NOMO-1 treated with DMSO at 0.1 percent for 48 hours (cell line): ENCODE measurements around the gene TMEM134.
"Not testable (repeated sequence)": the region's sequence is repeated elsewhere in the genome, so short reads cannot be mapped to it uniquely, and the experiment has no call there.

Experiments
- DNase-seq: peaks from one replicate; lab custom pipeline; 2025; ENCODE audit not compliant: unreplicated experiment; lab: John Stamatoyannopoulos, UW

TMEM134 gene

DNA sequence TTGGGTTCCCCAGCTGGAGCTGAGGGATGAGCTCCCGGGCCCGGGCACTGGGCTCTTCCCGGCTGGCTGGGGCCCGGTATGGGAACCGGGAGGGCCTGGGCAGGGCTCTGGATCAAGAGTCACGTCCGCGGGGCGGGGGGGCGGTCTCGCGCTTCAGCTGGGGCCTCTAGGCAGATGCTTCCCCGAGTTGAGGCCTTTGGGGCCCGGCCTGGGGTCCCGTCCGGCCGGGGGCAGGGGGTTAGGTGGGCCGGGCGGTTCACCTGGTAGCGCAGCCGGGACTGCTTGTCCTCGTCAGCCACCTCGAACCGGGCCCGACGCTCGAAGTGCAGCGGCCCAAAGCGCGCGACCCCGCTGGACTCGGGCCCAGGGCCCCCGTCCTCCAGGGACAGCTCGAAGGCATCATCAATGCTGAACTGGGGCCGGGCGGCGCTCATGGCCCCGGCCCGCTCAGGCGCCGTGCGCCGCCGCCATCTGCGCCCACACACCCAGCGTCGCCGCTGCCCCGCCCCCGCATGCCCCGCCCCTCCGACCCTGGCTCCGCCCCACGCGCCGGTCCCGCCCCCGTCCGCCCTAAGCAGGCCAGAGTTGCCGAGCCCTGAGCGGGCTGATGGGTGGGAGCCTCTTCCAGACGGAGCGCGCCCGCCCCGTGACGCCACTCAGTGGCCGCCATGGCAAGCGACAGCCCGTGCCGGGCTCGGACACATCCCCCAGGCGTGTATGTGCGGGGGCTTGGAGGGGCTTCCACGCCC lies at the start of gene TMEM134:
Gene TMEM134, minus strand, starts transcription at position 493 of the 749 bp plus-strand sequence. Its CDS starts 59 bp downstream, at position 434.
- peak; percentile 87 for DNase-seq

DNA sequence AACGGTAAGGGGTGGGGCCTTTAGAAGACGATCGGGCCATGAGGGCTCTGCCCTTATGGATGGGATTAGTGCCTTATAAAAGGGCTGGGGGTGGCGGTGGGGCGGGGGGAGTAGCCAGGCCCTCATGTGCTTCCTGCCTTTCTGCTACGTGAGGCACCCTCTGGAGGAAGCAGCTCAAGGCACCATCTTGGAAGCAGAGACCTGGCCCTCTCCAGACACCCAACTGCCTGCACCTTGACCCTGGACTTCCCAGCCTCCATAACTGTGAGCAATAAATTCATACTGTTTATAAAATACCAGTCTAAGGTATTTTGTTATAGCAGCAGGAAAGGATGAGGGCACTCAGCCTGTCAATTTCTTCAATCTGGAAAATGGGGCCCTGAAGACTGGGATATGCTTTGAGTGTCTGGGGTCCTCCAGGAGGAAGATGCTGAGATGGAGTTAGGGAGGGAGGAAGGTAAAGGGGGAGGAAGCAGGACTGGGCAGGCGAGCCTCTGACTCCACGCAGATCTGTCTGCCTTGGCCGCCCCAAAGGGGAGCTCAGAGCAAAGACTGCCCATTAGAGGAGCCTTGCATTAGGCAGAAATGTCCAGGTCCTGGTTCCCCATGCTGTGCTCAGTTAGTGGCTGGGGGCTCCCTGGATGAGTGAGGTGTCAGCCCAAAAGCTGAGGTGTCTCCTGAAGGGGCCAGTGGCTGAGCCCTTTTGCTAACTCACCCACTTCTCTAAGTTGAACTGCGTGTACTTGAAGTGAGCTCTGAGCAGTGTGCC lies 48.9 kb upstream of the TMEM134 start:
- no peak for DNase-seq

- no peak for DNase-seq
Measured at GRCh38 chr11:67516806-67517205, 47.8 kb upstream of the TMEM134 start.

GRCh38 chr11:67514116-67514515 lies 45.1 kb upstream of the TMEM134 start:
- no peak for DNase-seq

- not testable (repeated sequence) for DNase-seq
Measured at GRCh38 chr11:67511558-67511957, 42.5 kb upstream of the TMEM134 start.

DNA sequence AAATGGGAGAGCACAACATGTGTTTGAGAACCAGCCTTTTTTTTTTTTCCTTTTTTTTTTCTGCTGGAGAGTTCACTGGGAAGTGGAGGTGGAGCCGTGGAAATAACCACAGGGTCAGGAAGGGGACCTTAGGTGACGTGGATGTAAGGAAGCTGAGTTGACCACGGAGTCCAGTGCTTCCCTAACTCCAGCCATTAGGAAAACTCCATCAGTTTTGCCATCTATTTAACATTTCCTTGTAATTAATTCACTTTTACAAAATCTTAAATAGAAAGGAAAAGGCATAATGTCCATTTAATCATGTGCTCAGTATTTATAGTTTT lies 40.9 kb upstream of the TMEM134 start:
- no peak for DNase-seq

DNA sequence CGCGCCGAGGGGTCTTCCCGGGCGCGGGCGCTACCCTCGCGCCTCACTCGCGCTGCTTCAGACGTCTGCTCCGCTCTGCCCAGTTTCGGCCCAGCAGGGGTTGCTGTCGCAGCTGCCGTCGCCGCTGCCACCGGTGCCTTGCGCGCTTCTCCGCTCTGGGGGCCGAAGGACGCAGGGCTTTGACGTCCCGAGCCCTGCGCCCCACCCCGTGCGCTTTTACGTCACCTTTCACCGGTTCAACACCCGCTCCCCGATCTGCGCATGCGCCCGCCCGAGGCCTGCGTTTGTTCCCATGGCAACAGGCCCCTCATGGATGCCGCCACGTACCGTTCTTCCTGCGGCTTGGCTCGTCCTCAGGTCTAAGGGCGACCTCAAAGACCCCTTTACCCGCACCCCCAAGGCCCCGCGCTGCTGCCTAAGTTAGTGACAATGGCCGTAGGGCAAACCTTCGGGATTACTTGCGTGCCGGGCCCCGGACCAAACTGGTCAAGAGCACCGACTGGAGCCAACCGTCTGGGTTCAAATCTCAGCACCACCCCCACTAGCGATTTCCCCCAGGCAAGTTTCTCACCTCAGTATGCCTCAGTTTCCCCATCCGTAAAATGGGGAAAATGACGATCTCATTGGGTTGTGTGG lies 39.6 kb upstream of the TMEM134 start:
- peak; percentile 92 for DNase-seq

DNA sequence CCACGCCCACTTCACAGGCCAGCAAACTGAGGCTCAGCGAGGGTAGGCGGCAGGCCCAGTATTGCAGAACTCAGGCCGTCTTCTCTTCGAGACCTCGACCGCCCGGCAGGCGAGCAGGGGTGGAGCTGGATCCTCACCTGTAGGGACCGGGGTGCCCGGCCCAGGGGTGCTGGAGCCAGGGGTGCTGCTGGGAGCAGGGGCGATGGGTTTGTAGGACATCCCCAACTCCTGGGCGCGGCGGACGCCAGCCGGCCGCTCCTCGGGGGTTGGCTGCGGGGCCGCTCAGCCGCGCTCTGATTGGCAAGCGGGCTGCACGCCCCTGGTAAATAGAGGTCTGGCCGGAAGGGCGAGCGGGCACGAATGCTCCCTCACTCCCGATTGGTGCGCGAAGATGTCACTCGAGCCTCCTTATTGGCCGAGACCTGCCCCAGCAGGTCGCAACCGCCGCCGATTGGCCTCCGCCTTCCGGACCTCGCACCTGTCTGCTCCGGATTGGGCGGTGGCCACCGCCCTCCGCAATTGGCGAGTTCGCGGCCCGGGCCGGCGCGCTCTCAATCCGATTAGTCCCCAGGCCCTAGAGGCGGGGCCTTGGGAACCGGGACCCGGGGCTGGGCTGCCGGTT lies 38.9 kb upstream of the TMEM134 start, which contains the start of gene CDK2AP2:
Gene CDK2AP2, minus strand, starts transcription at position 299 of the 622 bp plus-strand sequence. Its CDS starts 80 bp downstream, at position 219.
- peak; percentile 98 for DNase-seq

DNA sequence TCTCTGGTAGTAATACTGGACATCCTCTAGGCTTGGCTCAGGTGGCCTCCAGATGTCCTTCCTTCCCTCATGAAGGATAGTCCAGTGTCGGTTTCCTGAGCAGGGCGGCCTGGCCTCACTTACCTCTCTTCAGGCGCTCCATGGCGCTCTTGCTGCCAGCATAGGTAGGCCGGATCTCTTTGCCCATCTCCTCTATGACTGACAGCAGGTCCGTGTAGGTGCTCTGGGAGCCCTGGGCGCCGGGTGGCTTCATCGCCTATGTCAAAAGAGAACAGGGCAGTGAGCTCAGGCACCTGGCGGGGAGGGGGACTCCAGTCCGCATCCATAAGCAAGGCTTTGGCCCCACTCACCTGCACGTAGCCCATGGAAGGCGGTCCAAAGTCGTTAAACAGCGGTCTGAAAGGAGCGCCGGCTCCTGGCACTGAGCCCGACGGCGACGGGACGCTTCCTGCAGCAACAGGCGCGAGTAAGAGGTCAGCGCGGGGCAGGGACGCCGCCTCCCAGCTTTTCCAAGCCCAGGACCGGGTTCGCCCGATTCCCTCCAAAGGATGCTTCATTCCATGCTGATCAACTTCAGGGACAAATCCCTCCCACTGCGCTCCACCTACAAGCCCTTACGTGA lies 38.3 kb upstream of the TMEM134 start:
- DNase-seq, result no peak

GRCh38 chr11:67506426-67507051 lies 37.5 kb upstream of the TMEM134 start:
- no peak for DNase-seq

DNA sequence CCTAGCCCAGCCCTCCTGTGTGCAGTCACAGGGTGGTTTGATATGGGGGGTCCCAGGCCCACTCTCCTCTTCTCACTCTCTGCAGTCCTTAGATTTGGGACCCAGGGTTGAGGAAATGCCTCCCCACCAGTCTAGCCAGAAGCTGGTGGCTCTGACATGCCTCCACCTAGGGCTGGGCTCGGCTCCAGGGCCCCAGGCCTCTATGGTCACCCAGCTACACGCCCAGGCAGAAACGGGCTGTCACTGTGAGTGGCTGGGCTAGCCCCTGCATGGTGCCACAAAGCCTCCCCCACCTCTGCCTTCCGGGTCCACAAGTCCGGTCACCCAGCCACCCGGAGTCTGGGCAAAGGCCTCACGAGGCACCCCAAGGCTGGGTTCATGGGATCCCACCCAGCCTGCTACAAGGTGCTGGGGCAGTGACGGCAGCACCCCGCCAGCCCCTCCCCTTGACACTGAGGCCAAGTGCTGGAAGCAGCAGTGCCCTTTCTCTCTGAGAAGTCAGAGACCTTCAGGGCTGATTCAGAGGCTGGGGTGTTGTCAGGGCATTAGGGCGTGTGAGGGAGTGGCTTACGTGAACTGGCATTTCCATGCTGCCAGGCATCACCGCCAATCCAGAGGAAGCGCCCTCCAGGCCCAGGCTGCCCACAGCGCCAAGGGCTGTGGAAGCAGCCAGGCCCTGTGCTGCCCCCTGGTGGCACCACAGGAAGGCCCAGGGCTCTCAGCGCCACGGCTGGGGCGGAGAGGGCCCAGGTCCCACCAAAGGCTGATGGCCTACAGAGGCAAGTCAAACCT lies 36.8 kb upstream of the TMEM134 start:
- DNase-seq, result peak; percentile 87

DNA sequence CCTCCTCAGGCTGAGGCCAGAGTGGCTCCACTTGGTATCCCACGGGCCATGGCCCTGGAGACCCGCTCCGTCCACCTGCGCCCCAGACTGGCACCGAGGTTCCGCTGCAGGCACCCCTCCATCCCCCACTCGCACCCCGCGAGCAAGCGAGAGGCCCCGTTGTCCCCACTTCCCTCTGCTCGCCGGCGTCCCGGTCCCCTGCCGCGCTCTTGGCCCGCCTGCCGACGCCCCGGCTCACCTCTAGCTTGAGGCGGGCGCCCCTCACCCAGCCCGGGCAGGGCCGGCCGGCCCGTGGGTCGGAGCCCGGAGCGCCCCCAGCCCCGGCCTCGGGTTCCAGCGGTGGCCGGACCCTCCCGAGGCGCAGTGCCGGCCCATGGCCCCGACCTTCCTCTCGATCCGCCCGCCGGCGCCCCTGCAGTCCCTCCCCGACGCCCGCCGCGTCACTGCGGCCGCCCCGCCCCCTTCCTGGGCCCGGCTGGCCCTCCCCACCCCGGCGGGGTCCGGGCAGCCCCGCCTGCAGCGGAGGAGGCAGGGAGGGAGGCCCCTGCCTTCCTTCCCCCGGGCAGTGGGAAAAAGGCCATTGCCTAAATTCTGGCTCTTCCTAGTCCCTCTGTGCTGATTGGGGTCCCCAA lies 36.0 kb upstream of the TMEM134 start, which contains the start of gene PITPNM1:
Gene PITPNM1, minus strand, starts transcription at position 414 of the 632 bp plus-strand sequence. CDS start 1,183 bp downstream, outside the sequence.
- peak; percentile 36 for DNase-seq

DNA sequence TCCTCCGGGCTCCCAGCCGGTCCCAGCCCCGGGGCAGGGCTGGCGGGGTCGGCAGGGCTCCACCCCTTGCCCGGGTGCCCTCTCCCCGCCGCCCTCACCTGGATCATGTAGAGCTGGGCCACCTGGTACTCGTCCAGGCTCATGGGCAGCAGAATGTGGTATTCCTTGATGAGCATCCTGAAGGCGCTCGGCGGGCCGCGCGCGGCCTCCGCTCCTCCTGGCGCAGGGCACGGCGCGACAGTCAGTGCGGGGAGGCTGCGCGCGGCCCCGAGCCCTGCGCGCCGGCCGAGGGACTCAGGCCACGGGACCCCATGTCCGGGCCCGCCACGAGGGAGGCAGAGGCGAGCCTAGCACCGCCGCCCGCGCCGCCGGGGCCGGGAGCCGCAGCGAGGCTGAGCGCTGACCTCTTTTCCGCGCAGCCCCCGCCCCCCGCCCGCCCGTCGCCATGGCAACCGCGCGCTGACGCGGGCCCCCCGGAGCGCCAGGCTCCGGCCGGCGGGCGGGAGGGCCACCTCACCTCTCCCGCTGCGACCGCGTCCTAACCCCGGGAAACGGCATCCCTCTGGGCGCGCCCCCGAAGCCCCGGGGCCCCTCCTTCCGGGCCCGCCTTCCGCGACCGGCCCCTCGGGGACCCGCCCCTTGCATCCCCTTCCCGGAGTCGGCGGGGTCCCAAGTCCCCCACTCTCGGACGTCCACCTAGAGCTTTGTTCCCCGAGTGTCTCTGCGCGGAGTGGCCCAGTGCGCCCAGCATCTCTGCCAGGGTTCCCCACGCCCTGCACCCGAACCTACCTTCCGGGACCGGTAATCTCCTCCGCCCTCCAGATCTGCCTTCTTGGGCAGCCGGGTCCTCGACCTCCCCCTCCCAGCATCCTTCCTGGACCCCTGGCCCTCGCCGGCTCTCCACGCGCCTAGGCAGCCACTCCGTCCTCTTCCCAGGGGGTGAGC lies 35.2 kb upstream of the TMEM134 start:
- DNase-seq, result no peak

DNA sequence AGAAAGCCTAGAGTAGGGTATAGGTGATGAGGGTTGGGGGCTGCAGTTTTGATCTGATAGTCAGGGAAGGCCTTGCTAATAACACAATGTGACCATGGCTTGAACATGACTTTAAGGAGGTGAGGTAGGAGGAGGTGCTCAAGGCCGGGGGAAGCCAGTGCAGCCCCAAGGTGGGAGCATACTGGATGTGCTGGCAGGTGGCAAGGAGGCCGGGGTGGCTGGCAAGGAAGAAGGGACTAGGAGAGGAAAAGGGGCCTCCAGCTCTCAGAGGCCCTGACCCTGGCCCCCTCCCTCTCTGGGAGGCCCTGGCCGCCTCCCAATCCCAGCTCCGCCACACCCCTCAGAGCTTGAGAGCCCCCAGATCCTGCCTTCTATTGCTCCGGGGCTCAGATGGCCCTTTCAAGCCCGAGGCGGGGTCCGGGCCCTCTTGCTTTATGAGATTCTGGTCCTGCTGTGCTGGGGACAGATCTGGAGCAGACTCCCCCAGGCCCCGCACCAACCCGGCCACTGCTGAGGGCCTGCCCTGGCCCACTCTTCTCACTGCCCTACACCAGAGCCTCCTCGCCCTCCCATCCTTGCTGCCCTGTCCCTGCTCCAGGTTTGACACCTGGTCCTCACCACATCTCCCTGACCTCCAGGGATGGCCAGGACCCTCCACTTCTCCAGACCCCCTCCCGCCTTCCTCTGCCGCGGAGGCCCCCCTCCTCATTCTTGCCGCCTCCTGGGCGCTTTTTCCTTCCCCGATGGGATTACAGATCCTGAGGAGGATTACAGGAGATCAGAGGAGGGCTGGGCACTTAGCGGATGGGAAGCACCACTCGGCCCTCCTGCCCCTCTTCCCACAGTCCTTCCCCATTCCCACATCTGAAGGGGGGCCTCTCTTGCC lies 34.3 kb upstream of the TMEM134 start:
- no peak for DNase-seq

DNA sequence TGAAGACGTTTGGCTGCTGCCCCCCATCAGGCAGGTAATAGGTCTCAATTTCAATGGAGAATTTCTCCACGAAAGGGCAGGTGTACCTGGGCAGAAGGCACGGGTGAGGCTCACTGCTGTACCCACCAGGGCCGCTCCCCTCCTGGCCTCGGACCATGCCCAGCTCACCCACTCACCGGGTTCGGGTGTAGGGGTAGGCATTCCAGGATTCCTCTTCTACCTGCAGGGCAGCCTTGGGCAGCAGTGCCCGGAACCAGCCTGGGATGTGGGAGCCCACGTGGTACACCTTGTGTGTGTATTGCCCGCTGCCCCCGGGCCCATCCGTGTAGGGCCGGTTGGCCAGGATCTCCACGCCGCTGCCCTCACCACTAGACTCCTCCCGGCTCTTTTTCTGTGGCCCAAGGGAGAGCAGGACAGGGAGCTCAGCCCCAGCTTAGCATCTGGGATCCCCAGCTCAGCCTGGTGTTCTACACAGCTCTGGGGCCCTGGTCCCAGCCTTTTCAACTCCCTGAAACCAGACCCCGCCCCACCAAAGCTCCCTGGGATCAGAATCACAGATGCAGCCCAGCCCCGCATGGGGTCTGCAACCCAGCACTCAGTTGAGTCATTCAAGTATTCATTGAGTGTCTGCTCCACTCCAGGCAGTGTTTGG lies 33.4 kb upstream of the TMEM134 start:
- DNase-seq, result no peak

DNA sequence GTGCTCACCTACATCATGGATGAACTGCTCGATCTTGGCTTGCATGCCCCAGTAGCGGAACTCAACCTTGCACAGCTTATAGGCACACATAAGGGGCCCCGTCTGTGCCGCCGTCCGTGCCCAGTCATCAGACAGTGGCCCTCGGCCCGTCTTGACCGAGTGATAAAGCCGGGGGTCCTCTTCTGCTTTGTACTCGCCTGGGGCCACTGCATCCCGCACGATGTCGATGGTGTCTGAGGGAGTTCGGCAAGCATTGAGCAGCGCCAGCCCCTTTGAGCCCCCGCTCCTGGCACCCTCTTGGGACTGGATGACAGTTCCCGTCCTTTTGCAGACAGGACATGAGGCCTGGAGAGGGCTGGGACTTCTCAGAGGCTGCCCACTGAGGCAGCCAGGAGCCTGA lies 32.8 kb upstream of the TMEM134 start:
- DNase-seq, result no peak
